ENCODE results near the gene SLC12A8.

Gene SLC12A8

GRCh38 chr3:125211523-125212090 lies 941 bp downstream of the SLC12A8 start:
- no peak for TF ChIP-seq JUND (IDR thresholded peaks at IDR 0.05; ENCODE audit: low read depth)
- DNase-seq (ENCODE audit: low read depth in 1 of 2, low spot score in 1 of 2), result no peak
- in situ Hi-C loops (cut with HindIII; ENCODE audit: low pct_unique_long_range_greater_than_20kb, low sequenced_read_pairs), result no loop called here

GRCh38 chr3:125207949-125208568 lies 4.5 kb downstream of the SLC12A8 start:
- no peak for DNase-seq (ENCODE audit: low read depth in 1 of 2, low spot score in 1 of 2)
- no peak for TF ChIP-seq JUND (IDR thresholded peaks at IDR 0.05; ENCODE audit: low read depth)
- in situ Hi-C loops (cut with HindIII; ENCODE audit: low pct_unique_long_range_greater_than_20kb, low sequenced_read_pairs), result no loop called here

GRCh38 chr3:125207507-125207906 lies 5.0 kb downstream of the SLC12A8 start:
- in situ Hi-C loops (cut with HindIII; ENCODE audit: low pct_unique_long_range_greater_than_20kb, low sequenced_read_pairs), result no loop called here
- peak in 1 of 2 experiments; percentile 54 for DNase-seq (ENCODE audit: low read depth in 1 of 2, low spot score in 1 of 2)
- TF ChIP-seq JUND (IDR thresholded peaks at IDR 0.05; ENCODE audit: low read depth), result no peak

GRCh38 chr3:125206934-125207333 lies 5.6 kb downstream of the SLC12A8 start:
- DNase-seq (ENCODE audit: low read depth in 1 of 2, low spot score in 1 of 2), result no peak
- in situ Hi-C loops (cut with HindIII; ENCODE audit: low pct_unique_long_range_greater_than_20kb, low sequenced_read_pairs), result no loop called here
- no peak for TF ChIP-seq JUND (IDR thresholded peaks at IDR 0.05; ENCODE audit: low read depth)

- no peak for DNase-seq (ENCODE audit: low read depth in 1 of 2, low spot score in 1 of 2)
- no peak for TF ChIP-seq JUND (IDR thresholded peaks at IDR 0.05; ENCODE audit: low read depth)
- in situ Hi-C loops (cut with HindIII; ENCODE audit: low pct_unique_long_range_greater_than_20kb, low sequenced_read_pairs), result no loop called here
These were observed 8.8 kb downstream of the SLC12A8 start for GRCh38 chr3:125203731-125204130.

GRCh38 chr3:125202197-125202596 lies 10.4 kb downstream of the SLC12A8 start:
- in situ Hi-C loops (cut with HindIII; ENCODE audit: low pct_unique_long_range_greater_than_20kb, low sequenced_read_pairs), result no loop called here
- DNase-seq (ENCODE audit: low read depth in 1 of 2, low spot score in 1 of 2), result no peak
- TF ChIP-seq JUND (IDR thresholded peaks at IDR 0.05; ENCODE audit: low read depth), result no peak

- DNase-seq (ENCODE audit: low read depth in 1 of 2, low spot score in 1 of 2), result no peak
- in situ Hi-C loops (cut with HindIII; ENCODE audit: low pct_unique_long_range_greater_than_20kb, low sequenced_read_pairs), result no loop called here
- no peak for TF ChIP-seq JUND (IDR thresholded peaks at IDR 0.05; ENCODE audit: low read depth)
These were observed 11.8 kb downstream of the SLC12A8 start for GRCh38 chr3:125200731-125201139.

- in situ Hi-C loops (cut with HindIII; ENCODE audit: low pct_unique_long_range_greater_than_20kb, low sequenced_read_pairs), result no loop called here
- peak in 1 of 2 experiments; percentile 22 for DNase-seq (ENCODE audit: low read depth in 1 of 2, low spot score in 1 of 2)
- TF ChIP-seq JUND (IDR thresholded peaks at IDR 0.05; ENCODE audit: low read depth), result no peak
These were observed 17.5 kb downstream of the SLC12A8 start for GRCh38 chr3:125194849-125195601.

GRCh38 chr3:125194061-125194848 lies 18.3 kb downstream of the SLC12A8 start:
- in situ Hi-C loops (cut with HindIII; ENCODE audit: low pct_unique_long_range_greater_than_20kb, low sequenced_read_pairs), result no loop called here
- no peak for TF ChIP-seq JUND (IDR thresholded peaks at IDR 0.05; ENCODE audit: low read depth)

GRCh38 chr3:125192190-125193035 lies 20.1 kb downstream of the SLC12A8 start:
- no peak for TF ChIP-seq JUND (IDR thresholded peaks at IDR 0.05; ENCODE audit: low read depth)
- in situ Hi-C loops (cut with HindIII; ENCODE audit: low pct_unique_long_range_greater_than_20kb, low sequenced_read_pairs), result no loop called here
- peak; percentile 56 to 65 for DNase-seq (ENCODE audit: low read depth in 1 of 2, low spot score in 1 of 2)

More at GRCh38 chr3:125194061-125194848, 18.3 kb downstream of the SLC12A8 start:
- no peak for DNase-seq (ENCODE audit: low read depth in 1 of 2, low spot score in 1 of 2)

- no peak for TF ChIP-seq JUND (IDR thresholded peaks at IDR 0.05; ENCODE audit: low read depth)
- in situ Hi-C loops (cut with HindIII; ENCODE audit: low pct_unique_long_range_greater_than_20kb, low sequenced_read_pairs), result no loop called here
- no peak for DNase-seq (ENCODE audit: low read depth in 1 of 2, low spot score in 1 of 2)
These were observed 20.8 kb downstream of the SLC12A8 start for GRCh38 chr3:125191730-125192129.

- TF ChIP-seq JUND (IDR thresholded peaks at IDR 0.05; ENCODE audit: low read depth), result no peak
- in situ Hi-C loops (cut with HindIII; ENCODE audit: low pct_unique_long_range_greater_than_20kb, low sequenced_read_pairs), result no loop called here
- DNase-seq (ENCODE audit: low read depth in 1 of 2, low spot score in 1 of 2), result no peak
These were observed 21.3 kb downstream of the SLC12A8 start for GRCh38 chr3:125191256-125191655.

Measured in T47D (cell line).